ENCODE measurements around the gene CCT7. TPM values are rescaled to one million over a fixed set of nuclear protein-coding genes. Genes with fewer than 3 reads are reported as not detected.

Gene CCT7
- total and polyA plus RNA-seq, 12 donors, result 120 to 581 (median 294) TPM

- Histone ChIP-seq H3K4me1 (replicated peaks in 1 of 2) (peaks cover 8 to 13% of the 10 kb centered on the region in 2 donors), H3K4me3 (no peak overlapping the region), H3K36me3 (replicated peaks in 1 of 2) (no peaks in the 10 kb centered on the region), H3K27ac (no peak overlapping the region), H3K9me3 (replicated peaks in 1 of 3) (no peaks in the 10 kb centered on the region), H3K27me3 (peaks cover 37% of the 10 kb centered on the region)
- TF ChIP-seq CTCF (IDR thresholded peaks at IDR 0.05) (no peak), POLR2A (IDR thresholded peaks at IDR 0.05) (no peak)
- WGBS, 4 donors, result 30 to 45% (median 40%) methylated on average over 4 of the region's 4 CpGs
- no peak for DNase-seq
- intact Hi-C loops (cut with DNase I), result no loop called here
Observed at GRCh38 chr2:73297586-73297985, 63.5 kb downstream of the CCT7 start.

- 60 to 76% (median 68%) methylated on average over 3 of the region's 3 CpGs for WGBS, 4 donors
- intact Hi-C loops (cut with DNase I), result no loop called here
- H3K27me3 ChIP-seq, result peaks cover 3% of the 10 kb centered on the region
Observed at GRCh38 chr2:73300926-73301325, 66.8 kb downstream of the CCT7 start.

GRCh38 chr2:73301636-73302035 is 67.5 kb downstream of the CCT7 start:
- intact Hi-C loops (cut with DNase I), result no loop called here
- H3K36me3 ChIP-seq (replicated peaks in 1 of 2), result no peaks in the 10 kb centered on the region
- H3K27ac ChIP-seq, result no peak overlapping the region
- H3K4me1 ChIP-seq (replicated peaks in 1 of 2), result no peaks in the 10 kb centered on the region
- TF ChIP-seq CTCF (IDR thresholded peaks at IDR 0.05), result no peak
- TF ChIP-seq POLR2A (IDR thresholded peaks at IDR 0.05), result no peak
- H3K27me3 ChIP-seq, result no peaks in the 10 kb centered on the region
- WGBS, 4 donors, result 65 to 77% (median 69%) methylated on average over 4 of the region's 4 CpGs
- no peaks in the 10 kb centered on the region for H3K9me3 ChIP-seq (replicated peaks in 1 of 3)
- DNase-seq, result no peak
- no peak overlapping the region for H3K4me3 ChIP-seq

More at GRCh38 chr2:73300926-73301325, 66.8 kb downstream of the CCT7 start:
- H3K36me3 ChIP-seq (replicated peaks in 1 of 2), result no peaks in the 10 kb centered on the region
- no peak for TF ChIP-seq POLR2A (IDR thresholded peaks at IDR 0.05)
- H3K4me3 ChIP-seq, result no peak overlapping the region
- no peaks in the 10 kb centered on the region for H3K4me1 ChIP-seq (replicated peaks in 1 of 2)
- H3K9me3 ChIP-seq (replicated peaks in 1 of 3), result no peaks in the 10 kb centered on the region
- no peak overlapping the region for H3K27ac ChIP-seq
- no peak for DNase-seq

Small RNAs within 50 kb of the gene (small RNA-seq; reads per million reads assigned to genes)
- 0 reads per million in 2 donors for gene RNU6-111P

Other genes with a start within 250 kb of the CCT7 start
- 10 to 100 TPM; 17.6 to 56.5 (median 35.5) TPM for gene SFXN5, start 162.6 kb upstream of the CCT7 start, total RNA-seq
- gene SFXN5, start 162.6 kb upstream of the CCT7 start, polyA plus RNA-seq, result 10 to 100 TPM; 12.2 to 34.2 (median 22.6) TPM
- 10 to 100 TPM in 8 of 9 donors, 1 to 10 TPM in 1; 3.3 to 38.0 (median 23.8) TPM for gene RAB11FIP5, start 121.4 kb upstream of the CCT7 start, total RNA-seq
- 10 to 100 TPM in 1 of 3 donors, 1 to 10 TPM in 2; 8.9 to 46.7 (median 9.6) TPM for gene RAB11FIP5, start 121.4 kb upstream of the CCT7 start, polyA plus RNA-seq
- gene NOTO, start 31.7 kb upstream of the CCT7 start, total RNA-seq, result not detected
- gene NOTO, start 31.7 kb upstream of the CCT7 start, polyA plus RNA-seq, result under 1 TPM; 0.03 to 0.08 (median 0.05) TPM
- gene SMYD5, start 20.1 kb upstream of the CCT7 start, total RNA-seq, result 10 to 100 TPM in 8 of 9 donors, 1 to 10 TPM in 1; 8.7 to 35.2 (median 28.0) TPM
- 10 to 100 TPM; 25.7 to 45.4 (median 34.7) TPM for gene SMYD5, start 20.1 kb upstream of the CCT7 start, polyA plus RNA-seq
- gene PRADC1, start 1.1 kb upstream of the CCT7 start, total RNA-seq, result 10 to 100 TPM; 24.4 to 76.3 (median 32.9) TPM
- gene PRADC1, start 1.1 kb upstream of the CCT7 start, polyA plus RNA-seq, result 10 to 100 TPM; 37.9 to 65.8 (median 63.2) TPM
- 1 to 10 TPM; 3.4 to 8.1 (median 5.5) TPM for gene FBXO41, start 50.2 kb downstream of the CCT7 start, total RNA-seq
- 10 to 100 TPM in 1 of 3 donors, 1 to 10 TPM in 2; 1.8 to 12.0 (median 3.7) TPM for gene FBXO41, start 50.2 kb downstream of the CCT7 start, polyA plus RNA-seq
- under 1 TPM in 1 of 9 donors, not detected in 8; 0.30 TPM for gene EGR4, start 59.2 kb downstream of the CCT7 start, total RNA-seq
- under 1 TPM in 2 of 3 donors, not detected in 1; 0.20 to 0.32 TPM for gene EGR4, start 59.2 kb downstream of the CCT7 start, polyA plus RNA-seq
- gene ALMS1, start 151.5 kb downstream of the CCT7 start, total RNA-seq, result 10 to 100 TPM; 10.6 to 33.3 (median 12.8) TPM
- gene ALMS1, start 151.5 kb downstream of the CCT7 start, polyA plus RNA-seq, result 1 to 10 TPM; 6.2 to 8.3 (median 8.0) TPM

Data from adrenal gland (tissue), 12 donors.